Neural cell (in vitro differentiated cells): ENCODE results near the gene RAB34. TPM values are rescaled to one million over a fixed set of nuclear protein-coding genes. Genes with fewer than 3 reads are reported as not detected.

ENCODE experiments used
- H2AFZ ChIP-seq: fragments of 200-600, 300-800 bp; sonication (generic), shearing (Covaris generic); 2 replicates; pipeline ENCODE4 v1.6.0; 2014; ENCODE audit warnings: low read depth, mild to moderate bottlenecking, antibody characterized with exemption, low read length, moderate library complexity
- H3F3A ChIP-seq: fragments of 200-600 bp; shearing (Covaris generic); 2 replicates; pipeline ENCODE4 v1.6.1; 2016; ENCODE audit warnings: mild to moderate bottlenecking, moderate library complexity, mixed read lengths, antibody characterized with exemption, low read length; ENCODE audit not compliant: insufficient read depth, poor library complexity, severe bottlenecking
- H3K27ac ChIP-seq: fragments of 200-600, 300-800 bp; sonication (generic), shearing (Covaris generic); 2 replicates; pipeline ENCODE4 v1.5.1; 2014; ENCODE audit warnings: mild to moderate bottlenecking, low read length, moderate library complexity
- H3K27me3 ChIP-seq: fragments of 300-800, 200-600 bp; sonication (generic), shearing (Covaris generic); 2 replicates; pipeline ENCODE4 v1.6.0; 2014; ENCODE audit warnings: mild to moderate bottlenecking, low read depth, low read length, moderate library complexity; ENCODE audit not compliant: insufficient read depth
- H3K36me3 ChIP-seq: fragments of 300-800, 200-600 bp; sonication (generic), shearing (Covaris generic); 2 replicates; pipeline ENCODE4 v1.5.1; 2014; ENCODE audit warnings: mild to moderate bottlenecking, antibody characterized with exemption, low read length, moderate library complexity; ENCODE audit not compliant: insufficient read depth
- H3K4me2 ChIP-seq: fragments of 300-800, 200-600 bp; sonication (generic), shearing (Covaris generic); 2 replicates; pipeline ENCODE4 v1.6.0; 2014; ENCODE audit warnings: mild to moderate bottlenecking, low read length
- H3K4me3 ChIP-seq: fragments of 300-800, 200-600 bp; sonication (generic), shearing (Covaris generic); 2 replicates; pipeline ENCODE4 v1.5.1; 2014; ENCODE audit warnings: mild to moderate bottlenecking, low read length, moderate library complexity
- H3K79me2 ChIP-seq: fragments of 200-600 bp; shearing (Covaris generic); replicated peaks from 2 replicates; pipeline ENCODE4 v1.6.0; 2014; ENCODE audit warnings: mild to moderate bottlenecking, low read length, moderate library complexity; ENCODE audit not compliant: insufficient read depth
- H3K9ac ChIP-seq: fragments of 300-800, 200-600 bp; sonication (generic), shearing (Covaris generic); 2 replicates; pipeline ENCODE4 v1.6.1; 2016; ENCODE audit warnings: mild to moderate bottlenecking, low read length, mixed read lengths
- H3K9me2 ChIP-seq: fragments of 200-600 bp; shearing (Covaris generic); 2 replicates; pipeline ENCODE4 v1.6.1; 2016; ENCODE audit warnings: mild to moderate bottlenecking, low read length, mixed read lengths; ENCODE audit not compliant: insufficient read depth
- H3K9me3 ChIP-seq: fragments of 200-600, 300-800 bp; sonication (generic), shearing (Covaris generic); 2 replicates; pipeline ENCODE4 v1.6.1; 2016; ENCODE audit warnings: mild to moderate bottlenecking, mixed run types, low read length, moderate library complexity, mixed read lengths
- H4K20me1 ChIP-seq: fragments of 200-600 bp; shearing (Covaris generic); 2 replicates; pipeline ENCODE4 v1.6.1; 2016; ENCODE audit warnings: mild to moderate bottlenecking, mixed run types; ENCODE audit not compliant: insufficient read depth
- CTCF ChIP-seq: fragments of 450-650 bp; IDR thresholded peaks from 2 replicates; pipeline ENCODE4 v1.5.1; 2014; ENCODE audit warnings: antibody characterized with exemption, mild to moderate bottlenecking, moderate library complexity; ENCODE audit not compliant: poor library complexity, severe bottlenecking
- EP300 ChIP-seq: fragments of 450-650 bp; conservative IDR thresholded peaks from 2 replicates; pipeline ENCODE4 v1.6.1; 2014; ENCODE audit warnings: antibody characterized with exemption, mild to moderate bottlenecking, moderate library complexity; ENCODE audit not compliant: poor library complexity, severe bottlenecking
- EZH2 ChIP-seq: fragments of 200-600, 300-800 bp; shearing (Covaris generic), sonication (generic); IDR thresholded peaks from 2 replicates; pipeline ENCODE4 v1.6.1; 2014; ENCODE audit warnings: antibody characterized with exemption, low read length, borderline replicate concordance, mild to moderate bottlenecking; ENCODE audit not compliant: insufficient read depth, poor library complexity, severe bottlenecking
- MXI1 ChIP-seq: fragments of 450-650 bp; conservative IDR thresholded peaks from 2 replicates; pipeline ENCODE4 v1.6.1; 2014; ENCODE audit warnings: antibody characterized with exemption, mild to moderate bottlenecking; ENCODE audit not compliant: poor library complexity, severe bottlenecking
- POLR2AphosphoS5 ChIP-seq: IDR thresholded peaks from 2 replicates; pipeline ENCODE4 v1.6.1; 2012
- RAD21 ChIP-seq: fragments of 450-650 bp; conservative IDR thresholded peaks from 2 replicates; pipeline ENCODE4 v1.6.1; 2014; ENCODE audit warnings: antibody characterized with exemption, mild to moderate bottlenecking, moderate library complexity
- REST ChIP-seq: IDR thresholded peaks from 2 replicates; pipeline ENCODE4 v1.6.1; 2012; ENCODE audit warnings: borderline replicate concordance
- SMC3 ChIP-seq: fragments of 450-650 bp; conservative IDR thresholded peaks from 2 replicates; pipeline ENCODE4 v1.6.1; 2014; ENCODE audit warnings: antibody characterized with exemption, mild to moderate bottlenecking, moderate library complexity; ENCODE audit not compliant: poor library complexity
- TAF1 ChIP-seq: IDR thresholded peaks from 2 replicates; pipeline ENCODE4 v1.6.1; 2012; ENCODE audit warnings: low read depth
- polyA plus RNA-seq: library from polyadenylated mRNA; depleted of rRNA; stranded (reverse); fragments of >200 nt; gene quantifications from 2 replicates; pipeline ENCODE4 v1.2.3, GENCODE V29; 2014

The RAB34 gene
- polyA plus RNA-seq, 1 donor from 2014 or later, result 9.3 TPM

GRCh38 chr17:28743243-28744103, 25.8 kb upstream of the RAB34 start, which contains the start of gene TRAF4:
Gene TRAF4, plus strand, starts transcription at chr17:28744011. Its CDS starts 102 bp downstream, at chr17:28744113.
- Histone ChIP-seq H3K9me3 (no peaks in the 10 kb centered on the region), H3F3A (peaks cover 4% of the 10 kb centered on the region), H3K79me2 (peaks cover 32% of the 10 kb centered on the region), H3K27me3 (no peaks in the 10 kb centered on the region), H2AFZ (peak within 1 kb of the TSS; percentile 76), H3K4me3 (peak within 1 kb of the TSS; percentile 84), H3K9ac (peak within 1 kb of the TSS; percentile 99), H3K4me2 (peak within 1 kb of the TSS; percentile 94), H3K36me3 (peaks cover 9% of the 10 kb centered on the region), H3K27ac (peak within 1 kb of the TSS; percentile 97), H3K9me2 (no peaks in the 10 kb centered on the region), H4K20me1 (peaks cover 18% of the 10 kb centered on the region)
- TF ChIP-seq SMC3, result peak; percentile 26
- TF ChIP-seq POLR2AphosphoS5, result peak; percentile 84
- TF ChIP-seq CTCF, result peak; percentile 55
- peak; percentile 86 for TF ChIP-seq REST
- no peak for TF ChIP-seq EZH2
- TF ChIP-seq RAD21, result peak; percentile 3
- TF ChIP-seq TAF1, result peak; percentile 70
- TF ChIP-seq MXI1, result peak; percentile 70
- no peak for TF ChIP-seq EP300

GRCh38 chr17:28741358-28742349, 24.0 kb upstream of the RAB34 start:
- Histone ChIP-seq H3K9ac (no peak overlapping the region), H4K20me1 (peaks cover 10% of the 10 kb centered on the region), H3K27ac (no peak overlapping the region), H3F3A (peaks cover 4% of the 10 kb centered on the region), H2AFZ (no peak overlapping the region), H3K27me3 (no peaks in the 10 kb centered on the region), H3K4me3 (no peak overlapping the region), H3K4me2 (no peak overlapping the region), H3K9me2 (no peaks in the 10 kb centered on the region), H3K9me3 (no peaks in the 10 kb centered on the region), H3K36me3 (no peaks in the 10 kb centered on the region), H3K79me2 (peaks cover 27% of the 10 kb centered on the region)
- TF ChIP-seq REST (no peak), RAD21 (no peak), EZH2 (no peak), SMC3 (no peak), MXI1 (no peak), TAF1 (no peak), CTCF (no peak), EP300 (no peak), POLR2AphosphoS5 (no peak)
